ENCODE data around the gene BACE1-AS. TPM values are rescaled to one million over a fixed set of nuclear protein-coding genes. Genes with fewer than 3 reads are reported as not detected.

Gene BACE1-AS
- total RNA-seq, 2 experiments from 2014 or later, result 4.4 to 8.0 TPM

DNA sequence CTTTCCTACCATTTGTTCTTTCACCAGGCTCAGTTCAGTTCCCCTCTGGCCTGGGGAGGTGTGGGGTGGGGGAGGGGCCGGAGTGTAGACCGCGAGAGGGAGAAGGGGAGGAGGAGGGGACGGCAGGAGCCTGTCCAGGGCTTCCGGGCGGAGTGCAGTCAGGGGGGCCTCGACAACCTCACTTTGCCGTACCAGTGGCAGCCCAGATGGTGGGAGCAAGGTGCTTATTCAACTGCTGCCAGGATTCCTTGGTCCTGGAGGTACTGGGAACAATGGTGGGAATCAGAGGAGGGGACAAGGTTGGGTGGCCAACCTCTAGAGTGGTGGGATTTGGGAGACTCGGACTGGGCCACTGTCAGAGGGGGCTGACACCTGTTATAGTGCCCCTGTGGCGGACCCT lies 23.7 kb downstream of the BACE1-AS start:
- H3K79me2 ChIP-seq (ENCODE audit: insufficient read depth, low read depth, low read length), result no peaks in the 10 kb centered on the region
- H4K20me1 ChIP-seq (ENCODE audit: insufficient read depth, low read length), result no peaks in the 10 kb centered on the region
- no peaks in the 10 kb centered on the region for H3K9me3 ChIP-seq (ENCODE audit: low read length)
- CTCF ChIA-PET (ENCODE audit: unreplicated experiment), result no interaction called here
- no peak overlapping the region for H2AFZ ChIP-seq (ENCODE audit: low read length)
- no peak overlapping the region for H3K4me3 ChIP-seq (ENCODE audit: low read depth, low read length, poor library complexity, severe bottlenecking)
- no peaks in the 10 kb centered on the region for H3K4me1 ChIP-seq (ENCODE audit: insufficient read depth, low read length, poor library complexity, severe bottlenecking)
- no peak overlapping the region for H3K27ac ChIP-seq (ENCODE audit: low read depth, low read length, poor library complexity, severe bottlenecking)
- H3K4me2 ChIP-seq (ENCODE audit: low read length), result no peak overlapping the region
- no peaks in the 10 kb centered on the region for H3K36me3 ChIP-seq (ENCODE audit: insufficient read depth, low read length)
- intact Hi-C loops (cut with micrococcal nuclease; ENCODE audit: unreplicated experiment), result no loop called here
- no TSS peak for BruUV-seq (replicated peaks)
- no peak for DNase-seq (ENCODE audit: low spot score)
- no peaks in the 10 kb centered on the region for H3K9me2 ChIP-seq (ENCODE audit: insufficient read depth, low read length)
- POLR2A ChIA-PET, result interaction anchor here (1.0 kb wide), 1 partner anchor 10 kb away, joined by 4 read pairs; no protein-coding TSS in a partner anchor
- TF ChIP-seq EZH2phosphoT487 (IDR thresholded peaks at IDR 0.05; ENCODE audit: borderline replicate concordance, low read depth, low read length), result no peak

DNA sequence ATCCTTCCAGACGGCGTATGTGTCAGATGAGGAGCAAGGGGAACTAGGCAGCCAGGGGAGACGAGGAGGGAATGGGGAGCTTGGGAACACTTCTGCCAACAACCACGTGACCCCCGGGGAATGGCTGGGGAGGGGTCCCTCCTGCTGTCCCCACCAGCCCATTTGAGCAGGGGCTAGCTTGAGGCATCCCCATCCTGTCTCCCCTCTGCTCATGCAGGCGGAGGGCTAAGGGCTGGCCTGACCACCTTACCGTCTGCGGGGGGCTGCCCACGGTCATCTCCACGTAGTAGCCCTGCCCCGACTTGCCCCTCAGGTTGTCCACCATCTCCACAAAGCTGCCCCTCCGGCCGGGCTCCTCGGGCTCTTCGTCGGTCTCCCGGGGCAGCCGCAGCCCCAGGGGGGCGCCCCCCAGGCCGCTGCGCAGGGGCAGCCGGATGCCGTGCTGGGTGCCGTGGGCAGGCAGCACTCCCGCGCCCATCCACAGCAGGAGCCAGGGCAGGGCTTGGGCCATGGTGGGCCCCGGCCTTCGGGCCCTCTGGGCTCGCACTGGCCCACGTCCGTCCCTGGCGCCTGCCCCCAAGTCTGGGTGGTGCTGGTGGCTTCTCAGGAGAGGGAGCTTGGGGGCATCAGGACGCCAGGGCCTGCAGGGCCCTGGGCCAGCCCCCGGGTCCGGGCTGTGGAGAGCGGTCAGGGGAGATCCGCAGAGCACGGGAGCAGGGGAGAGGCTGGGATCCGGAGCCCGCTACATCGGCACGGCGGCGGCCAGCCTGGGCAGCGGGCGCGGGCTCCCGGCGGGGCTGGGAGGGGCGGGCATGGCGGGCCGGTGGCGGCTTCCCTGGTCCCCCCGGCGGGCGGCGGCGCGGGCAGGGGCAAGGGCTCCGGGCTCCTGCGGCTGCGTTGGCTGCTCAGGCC lies 24.4 kb downstream of the BACE1-AS start:
- Histone ChIP-seq H3K4me3 (ENCODE audit: low read depth, low read length, poor library complexity, severe bottlenecking) (no peak overlapping the region), H2AFZ (ENCODE audit: low read length) (no peak overlapping the region), H4K20me1 (ENCODE audit: insufficient read depth, low read length) (no peaks in the 10 kb centered on the region), H3K4me1 (ENCODE audit: insufficient read depth, low read length, poor library complexity, severe bottlenecking) (no peaks in the 10 kb centered on the region), H3K9me2 (ENCODE audit: insufficient read depth, low read length) (no peaks in the 10 kb centered on the region), H3K36me3 (ENCODE audit: insufficient read depth, low read length) (no peaks in the 10 kb centered on the region), H3K79me2 (ENCODE audit: insufficient read depth, low read depth, low read length) (no peaks in the 10 kb centered on the region), H3K9me3 (ENCODE audit: low read length) (no peaks in the 10 kb centered on the region), H3K4me2 (ENCODE audit: low read length) (no peak overlapping the region), H3K27ac (ENCODE audit: low read depth, low read length, poor library complexity, severe bottlenecking) (no peak overlapping the region)
- intact Hi-C loops (cut with micrococcal nuclease; ENCODE audit: unreplicated experiment), result no loop called here
- no TSS peak for BruUV-seq (replicated peaks)
- no peak for DNase-seq (ENCODE audit: low spot score)
- TF ChIP-seq, protein P1, sequence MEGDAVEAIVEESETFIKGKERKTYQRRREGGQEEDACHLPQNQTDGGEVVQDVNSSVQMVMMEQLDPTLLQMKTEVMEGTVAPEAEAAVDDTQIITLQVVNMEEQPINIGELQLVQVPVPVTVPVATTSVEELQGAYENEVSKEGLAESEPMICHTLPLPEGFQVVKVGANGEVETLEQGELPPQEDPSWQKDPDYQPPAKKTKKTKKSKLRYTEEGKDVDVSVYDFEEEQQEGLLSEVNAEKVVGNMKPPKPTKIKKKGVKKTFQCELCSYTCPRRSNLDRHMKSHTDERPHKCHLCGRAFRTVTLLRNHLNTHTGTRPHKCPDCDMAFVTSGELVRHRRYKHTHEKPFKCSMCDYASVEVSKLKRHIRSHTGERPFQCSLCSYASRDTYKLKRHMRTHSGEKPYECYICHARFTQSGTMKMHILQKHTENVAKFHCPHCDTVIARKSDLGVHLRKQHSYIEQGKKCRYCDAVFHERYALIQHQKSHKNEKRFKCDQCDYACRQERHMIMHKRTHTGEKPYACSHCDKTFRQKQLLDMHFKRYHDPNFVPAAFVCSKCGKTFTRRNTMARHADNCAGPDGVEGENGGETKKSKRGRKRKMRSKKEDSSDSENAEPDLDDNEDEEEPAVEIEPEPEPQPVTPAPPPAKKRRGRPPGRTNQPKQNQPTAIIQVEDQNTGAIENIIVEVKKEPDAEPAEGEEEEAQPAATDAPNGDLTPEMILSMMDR (conservative IDR thresholded peaks at IDR 0.05; ENCODE audit: low read length), result no peak
- TF ChIP-seq EZH2phosphoT487 (IDR thresholded peaks at IDR 0.05; ENCODE audit: borderline replicate concordance, low read depth, low read length), result no peak
- ChIA-PET CTCF (ENCODE audit: unreplicated experiment) (no interaction called here), POLR2A (interaction anchor here (1.0 kb wide), 1 partner anchor 9 kb away, joined by 4 read pairs; no protein-coding TSS in a partner anchor)

DNA sequence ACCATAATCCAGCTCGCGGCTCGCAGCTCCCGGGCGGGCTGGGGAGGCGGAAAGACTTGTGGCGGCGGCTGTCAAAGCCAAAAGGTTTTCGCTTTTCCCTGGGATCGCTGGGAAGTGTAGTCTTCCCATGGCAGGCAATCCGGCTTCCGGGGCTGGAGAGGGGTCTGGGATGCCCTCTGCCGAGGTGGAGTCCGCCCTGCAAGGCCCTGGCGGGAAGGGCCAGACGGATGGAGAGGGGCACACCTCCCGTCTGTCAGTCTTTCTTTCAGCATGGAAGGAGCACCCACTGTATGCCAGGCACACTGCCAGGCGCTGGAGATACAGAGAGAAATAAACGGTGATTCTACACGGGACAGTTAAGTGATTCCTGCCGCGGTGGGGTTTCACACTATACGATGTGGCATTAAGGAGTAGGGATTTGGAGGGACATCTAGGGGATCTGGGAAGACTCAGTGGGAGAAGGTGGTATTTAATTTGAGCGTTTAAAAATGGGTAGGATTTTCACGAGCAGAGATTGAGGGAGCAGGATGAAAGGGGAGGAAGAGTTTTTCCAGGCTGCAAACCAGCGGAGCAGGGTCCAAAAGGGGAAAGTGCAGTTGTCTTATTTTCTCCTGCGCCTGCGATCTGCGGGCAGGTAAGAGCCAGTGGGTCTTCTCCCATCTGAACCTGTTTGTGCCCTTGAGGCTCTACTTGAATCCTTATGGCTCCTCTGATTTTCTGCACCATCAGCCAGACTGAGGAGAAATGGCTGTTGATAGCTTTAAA lies 25.2 kb downstream of the BACE1-AS start, which contains the start of gene BACE1:
Gene BACE1, minus strand, starts transcription at position 60 of the 765 bp plus-strand sequence. CDS start 461 bp downstream, outside the sequence.
- intact Hi-C loops (cut with micrococcal nuclease; ENCODE audit: unreplicated experiment), result no loop called here
- H3K4me1 ChIP-seq (ENCODE audit: insufficient read depth, low read length, poor library complexity, severe bottlenecking), result no peaks in the 10 kb centered on the region

More for the DNA sequence above, 25.2 kb downstream of the BACE1-AS start, which contains the start of gene BACE1:
- H3K4me3 ChIP-seq (ENCODE audit: low read depth, low read length, poor library complexity, severe bottlenecking), result no peak within 1 kb of the TSS
- no peak within 1 kb of the TSS for H3K4me2 ChIP-seq (ENCODE audit: low read length)
- H4K20me1 ChIP-seq (ENCODE audit: insufficient read depth, low read length), result no peaks in the 10 kb centered on the region
- no peaks in the 10 kb centered on the region for H3K9me2 ChIP-seq (ENCODE audit: insufficient read depth, low read length)
- no peaks in the 10 kb centered on the region for H3K36me3 ChIP-seq (ENCODE audit: insufficient read depth, low read length)
- CTCF ChIA-PET (ENCODE audit: unreplicated experiment), result no interaction called here
- H3K27ac ChIP-seq (ENCODE audit: low read depth, low read length, poor library complexity, severe bottlenecking), result no peak within 1 kb of the TSS
- no peak within 1 kb of the TSS for H2AFZ ChIP-seq (ENCODE audit: low read length)
- H3K79me2 ChIP-seq (ENCODE audit: insufficient read depth, low read depth, low read length), result no peaks in the 10 kb centered on the region
- H3K9me3 ChIP-seq (ENCODE audit: low read length), result no peaks in the 10 kb centered on the region
- BruUV-seq (replicated peaks), result no TSS peak
- TF ChIP-seq, protein P1 (conservative IDR thresholded peaks at IDR 0.05; ENCODE audit: low read length), result no peak
- TF ChIP-seq EZH2phosphoT487 (IDR thresholded peaks at IDR 0.05; ENCODE audit: borderline replicate concordance, low read depth, low read length), result no peak
- POLR2A ChIA-PET, result no interaction called here
- DNase-seq (ENCODE audit: low spot score), result no peak
